ENCODE data around the gene ENPP7. TPM values are rescaled to one million over a fixed set of nuclear protein-coding genes. Genes with fewer than 3 reads are reported as not detected.

The ENPP7 gene
- total and polyA plus RNA-seq, 2 donors (not counting 3 experiments of a cell fraction or from before 2014, with no cell fraction given) = not detected

DNA sequence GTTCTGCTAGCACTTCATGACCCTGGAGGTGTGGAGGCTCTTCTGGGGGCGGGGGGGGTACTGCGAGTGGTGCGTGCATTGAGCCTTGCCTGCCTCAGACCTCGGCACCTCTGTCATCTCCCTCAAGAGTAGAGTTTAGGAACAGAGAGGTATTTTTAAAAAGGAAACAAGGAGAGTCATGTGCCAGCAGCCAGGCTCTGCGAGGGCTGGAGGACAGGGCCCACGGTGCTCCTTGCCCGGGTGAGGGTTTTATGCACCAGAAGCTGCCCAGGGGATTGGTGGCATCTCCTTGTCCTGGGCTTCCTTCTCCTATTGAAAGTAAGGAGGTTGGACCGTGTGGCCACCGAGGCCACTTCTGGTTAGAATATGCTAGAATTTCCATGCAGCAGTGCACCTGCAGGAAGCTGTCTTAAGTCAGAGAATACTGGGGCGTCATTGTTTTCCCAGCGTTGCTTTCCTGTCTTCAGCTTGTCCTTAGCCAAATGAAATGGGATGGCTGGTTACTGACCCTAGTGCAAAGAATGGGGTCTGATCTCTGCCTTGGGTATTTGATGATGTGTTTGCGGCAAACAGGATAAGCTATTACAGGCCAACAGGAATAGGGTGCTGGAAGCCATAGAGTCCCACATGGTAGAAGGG, 50.4 kb downstream of the ENPP7 start:
- Histone ChIP-seq H3K36me3 (ENCODE audit: control insufficient read depth in 2 of 2, extremely low read depth in 1 of 2, insufficient read depth in 2 of 2, low read length in 2 of 2) (peaks cover 0 to 9% of the 10 kb centered on the region in 2 experiments), H3K9ac (replicated peaks; ENCODE audit: extremely low read depth, insufficient read depth, low read length) (no peak overlapping the region), H3K4me3 (replicated peaks in 1 of 3; ENCODE audit: insufficient read depth in 1 of 3, low read depth in 1 of 3, low read length in 3 of 3) (no peak overlapping the region), H3K9me3 (replicated peaks; ENCODE audit: control insufficient read depth, insufficient read depth, low read length) (no peaks in the 10 kb centered on the region), H3K27me3 (ENCODE audit: control insufficient read depth in 2 of 2, insufficient read depth in 2 of 2, low read length in 2 of 2) (no peaks in the 10 kb centered on the region), H3K9me1 (replicated peaks; ENCODE audit: control insufficient read depth, extremely low read depth, insufficient read depth, low read length) (no peaks in the 10 kb centered on the region), H4K20me1 (replicated peaks; ENCODE audit: control insufficient read depth, extremely low read depth, insufficient read depth, low read length) (no peaks in the 10 kb centered on the region), H3K79me2 (ENCODE audit: control insufficient read depth, insufficient read depth, low read length) (no peaks in the 10 kb centered on the region), H3K4me1 (ENCODE audit: control insufficient read depth, extremely low read depth, insufficient read depth, low read length) (peaks cover 17% of the 10 kb centered on the region), H2AFZ (ENCODE audit: low read depth, low read length) (no peak overlapping the region), H3K27ac (ENCODE audit: insufficient read depth, low read depth, low read length) (no peak overlapping the region), H3K4me2 (ENCODE audit: insufficient read depth, low read length) (no peak overlapping the region)
- BruUV-seq (replicated peaks) = no TSS peak
- intact Hi-C loops (cut with micrococcal nuclease) (no loop called here), dilution Hi-C loops (cut with MboI; ENCODE audit: extremely low pct_ligation_motif_present, low sequenced_read_pairs) (no loop called here)
- TF ChIP-seq, protein P1, sequence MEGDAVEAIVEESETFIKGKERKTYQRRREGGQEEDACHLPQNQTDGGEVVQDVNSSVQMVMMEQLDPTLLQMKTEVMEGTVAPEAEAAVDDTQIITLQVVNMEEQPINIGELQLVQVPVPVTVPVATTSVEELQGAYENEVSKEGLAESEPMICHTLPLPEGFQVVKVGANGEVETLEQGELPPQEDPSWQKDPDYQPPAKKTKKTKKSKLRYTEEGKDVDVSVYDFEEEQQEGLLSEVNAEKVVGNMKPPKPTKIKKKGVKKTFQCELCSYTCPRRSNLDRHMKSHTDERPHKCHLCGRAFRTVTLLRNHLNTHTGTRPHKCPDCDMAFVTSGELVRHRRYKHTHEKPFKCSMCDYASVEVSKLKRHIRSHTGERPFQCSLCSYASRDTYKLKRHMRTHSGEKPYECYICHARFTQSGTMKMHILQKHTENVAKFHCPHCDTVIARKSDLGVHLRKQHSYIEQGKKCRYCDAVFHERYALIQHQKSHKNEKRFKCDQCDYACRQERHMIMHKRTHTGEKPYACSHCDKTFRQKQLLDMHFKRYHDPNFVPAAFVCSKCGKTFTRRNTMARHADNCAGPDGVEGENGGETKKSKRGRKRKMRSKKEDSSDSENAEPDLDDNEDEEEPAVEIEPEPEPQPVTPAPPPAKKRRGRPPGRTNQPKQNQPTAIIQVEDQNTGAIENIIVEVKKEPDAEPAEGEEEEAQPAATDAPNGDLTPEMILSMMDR (IDR thresholded peaks at IDR 0.05; ENCODE audit: extremely low read depth in 1 of 2, insufficient read depth in 1 of 2, low read depth in 1 of 2, low read length in 2 of 2) = no peak
- TF ChIP-seq POLR2A (IDR thresholded peaks at IDR 0.05; ENCODE audit: low read depth, low read length) (no peak), EZH2 (IDR thresholded peaks at IDR 0.05; ENCODE audit: borderline replicate concordance, low read depth, low read length, severe bottlenecking) (no peak), MYC (IDR thresholded peaks at IDR 0.05; ENCODE audit: low read depth, low read length) (no peak), JUN (IDR thresholded peaks at IDR 0.05; ENCODE audit: borderline replicate concordance, insufficient read depth, insufficient read length, low read depth) (no peak), GATA2 (IDR thresholded peaks at IDR 0.05; ENCODE audit: insufficient read depth, insufficient read length, low read depth, low read length) (no peak), FOS (IDR thresholded peaks at IDR 0.05; ENCODE audit: borderline replicate concordance, insufficient read depth, low read length) (no peak), POLR2AphosphoS5 (IDR thresholded peaks at IDR 0.05; ENCODE audit: insufficient read depth, low read depth, low read length) (no peak)
- TF ChIP-seq, protein P2, sequence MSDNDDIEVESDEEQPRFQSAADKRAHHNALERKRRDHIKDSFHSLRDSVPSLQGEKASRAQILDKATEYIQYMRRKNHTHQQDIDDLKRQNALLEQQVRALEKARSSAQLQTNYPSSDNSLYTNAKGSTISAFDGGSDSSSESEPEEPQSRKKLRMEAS (IDR thresholded peaks at IDR 0.05; ENCODE audit: insufficient read depth, insufficient read length) = no peak
- CTCF ChIA-PET = interaction anchor here (1.0 to 1.5 kb wide), 3 partner anchors 9 to 59 kb away, joined by 3 to 5 read pairs (median 4); partner anchors contain the start of gene CBX4
- POLR2A ChIA-PET = no interaction called here
- DNase-seq (ENCODE audit: low read depth, low spot score) (no peak), FAIRE-seq (no peak)

All from endothelial cell of umbilical vein (primary cell).